D721Med (cell line): ENCODE data around the gene GUCD1.

Experiments
- DNase-seq: peaks from one replicate; pipeline ENCODE4 v3.0.0; 2011; ENCODE audit warnings: low spot score; ENCODE audit not compliant: insufficient read length
- FAIRE-seq: peaks from 2 replicates; lab custom pipeline; 2011; peaks lifted over from hg19 to GRCh38; lab: Jason Lieb, UNC
- CTCF ChIP-seq: IDR thresholded peaks from 2 replicates; pipeline ENCODE4 v1.5.1; 2012; ENCODE audit warnings: mild to moderate bottlenecking, control low read depth; ENCODE audit not compliant: insufficient read depth; ENCODE audit errors: missing control alignments

GUCD1 gene

GRCh38 chr22:24587251-24587650 is 32.3 kb upstream of the GUCD1 start:
- DNase-seq, result no peak
- no peak for FAIRE-seq
- no peak for TF ChIP-seq CTCF

GRCh38 chr22:24585927-24586546 is 31.1 kb upstream of the GUCD1 start:
- DNase-seq (no peak), FAIRE-seq (no peak)
- no peak for TF ChIP-seq CTCF

- no peak for DNase-seq
These were observed 30.5 kb upstream of the GUCD1 start for GRCh38 chr22:24585461-24585860.

GRCh38 chr22:24584871-24585411 is 30.0 kb upstream of the GUCD1 start:
- no peak for TF ChIP-seq CTCF
- DNase-seq, result no peak
- FAIRE-seq, result no peak

More at GRCh38 chr22:24585461-24585860, 30.5 kb upstream of the GUCD1 start:
- TF ChIP-seq CTCF, result no peak
- no peak for FAIRE-seq

GRCh38 chr22:24584166-24584790 is 29.3 kb upstream of the GUCD1 start:
- DNase-seq, result no peak
- no peak for FAIRE-seq
- TF ChIP-seq CTCF, result no peak

- FAIRE-seq (no peak), DNase-seq (no peak)
These were observed 28.6 kb upstream of the GUCD1 start for GRCh38 chr22:24583221-24584165.

More at GRCh38 chr22:24583221-24584165, 28.6 kb upstream of the GUCD1 start:
- no peak for TF ChIP-seq CTCF
